ENCODE data around the gene RACK1. TPM values are rescaled to one million over a fixed set of nuclear protein-coding genes. Genes with fewer than 3 reads are reported as not detected.
"Not testable (repeated sequence)": the region's sequence is repeated elsewhere in the genome, so short reads cannot be mapped to it uniquely, and the experiment has no call there.

The RACK1 gene
- total RNA-seq, 1 donor from 2014 or later: 4,909 TPM

DNA sequence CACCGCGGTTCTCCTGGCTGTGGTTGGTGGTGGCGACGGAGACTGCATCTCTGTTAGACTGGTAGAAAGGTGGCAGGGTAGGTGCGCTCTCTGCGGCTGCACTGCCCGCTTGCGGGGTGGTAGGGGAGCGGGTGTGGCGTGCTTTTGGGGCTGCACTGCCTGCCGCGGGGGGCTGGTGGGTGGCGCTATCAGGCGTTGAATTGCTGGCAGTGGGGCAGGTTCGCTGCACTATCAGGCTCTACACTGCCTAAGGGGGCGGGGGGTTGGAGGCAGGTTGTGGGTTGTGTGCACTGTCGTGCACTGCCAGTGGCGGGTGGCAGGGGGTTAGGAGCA lies 38.2 kb upstream of the RACK1 start:
- no peak for DNase-seq (ENCODE audit: low read depth)
- TF ChIP-seq, protein P1, sequence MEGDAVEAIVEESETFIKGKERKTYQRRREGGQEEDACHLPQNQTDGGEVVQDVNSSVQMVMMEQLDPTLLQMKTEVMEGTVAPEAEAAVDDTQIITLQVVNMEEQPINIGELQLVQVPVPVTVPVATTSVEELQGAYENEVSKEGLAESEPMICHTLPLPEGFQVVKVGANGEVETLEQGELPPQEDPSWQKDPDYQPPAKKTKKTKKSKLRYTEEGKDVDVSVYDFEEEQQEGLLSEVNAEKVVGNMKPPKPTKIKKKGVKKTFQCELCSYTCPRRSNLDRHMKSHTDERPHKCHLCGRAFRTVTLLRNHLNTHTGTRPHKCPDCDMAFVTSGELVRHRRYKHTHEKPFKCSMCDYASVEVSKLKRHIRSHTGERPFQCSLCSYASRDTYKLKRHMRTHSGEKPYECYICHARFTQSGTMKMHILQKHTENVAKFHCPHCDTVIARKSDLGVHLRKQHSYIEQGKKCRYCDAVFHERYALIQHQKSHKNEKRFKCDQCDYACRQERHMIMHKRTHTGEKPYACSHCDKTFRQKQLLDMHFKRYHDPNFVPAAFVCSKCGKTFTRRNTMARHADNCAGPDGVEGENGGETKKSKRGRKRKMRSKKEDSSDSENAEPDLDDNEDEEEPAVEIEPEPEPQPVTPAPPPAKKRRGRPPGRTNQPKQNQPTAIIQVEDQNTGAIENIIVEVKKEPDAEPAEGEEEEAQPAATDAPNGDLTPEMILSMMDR (IDR thresholded peaks at IDR 0.05; ENCODE audit: insufficient read depth, low read length, poor library complexity, severe bottlenecking): no peak
- no peak overlapping the region for H3K4me3 ChIP-seq (ENCODE audit: low read depth, low read length)
- H3K36me3 ChIP-seq (ENCODE audit: control insufficient read depth, insufficient read depth, low read length): no peaks in the 10 kb centered on the region
- H3K27me3 ChIP-seq (ENCODE audit: control insufficient read depth, insufficient read depth, low read length): no peaks in the 10 kb centered on the region

DNA sequence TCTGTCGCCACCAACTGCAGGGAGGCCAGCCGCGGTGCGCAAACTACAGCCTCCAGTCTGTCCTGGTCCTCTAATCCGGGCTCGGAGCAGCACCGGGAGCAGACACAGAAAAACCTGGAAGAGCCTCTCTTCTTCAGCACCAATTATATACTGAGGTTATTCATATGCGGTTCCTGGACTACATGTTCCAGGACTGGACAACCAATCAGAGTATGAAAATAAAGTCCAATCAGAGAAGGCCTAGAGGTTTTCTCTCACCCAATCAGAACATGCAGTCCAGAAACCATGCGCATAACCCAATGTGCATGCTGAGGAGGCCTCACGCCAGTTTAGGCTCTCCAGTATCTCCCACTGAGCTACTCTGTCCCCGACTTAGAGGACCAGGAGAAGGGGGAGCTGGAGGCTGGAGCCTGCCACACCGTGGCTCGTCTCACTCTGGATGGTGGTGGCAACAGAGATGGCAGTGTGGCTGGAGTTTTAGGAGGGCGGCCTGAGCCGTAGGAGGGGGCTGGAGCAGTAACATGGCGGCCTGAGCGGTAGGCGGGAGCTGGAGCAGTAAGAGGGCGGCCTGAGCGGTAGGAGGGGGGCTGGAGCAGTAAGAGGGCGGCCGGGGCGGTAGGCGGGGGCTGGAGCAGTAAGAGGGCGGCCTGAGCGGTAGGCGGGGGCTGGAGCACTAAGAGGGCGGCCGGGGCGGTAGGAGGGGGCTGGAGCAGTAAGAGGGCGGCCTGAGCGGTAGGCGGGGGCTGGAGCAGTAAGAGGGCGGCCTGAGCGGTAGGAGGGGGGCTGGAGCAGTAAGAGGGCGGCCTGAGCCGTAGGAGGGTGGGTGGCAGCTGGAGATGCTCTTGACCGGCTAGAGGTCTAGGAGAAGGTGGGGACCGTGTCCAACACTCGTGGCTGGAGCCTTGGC lies 37.6 kb upstream of the RACK1 start:
- no peaks in the 10 kb centered on the region for H3K36me3 ChIP-seq (ENCODE audit: control insufficient read depth, insufficient read depth, low read length)
- TF ChIP-seq, protein P1 (IDR thresholded peaks at IDR 0.05; ENCODE audit: insufficient read depth, low read length, poor library complexity, severe bottlenecking): no peak
- H3K27me3 ChIP-seq (ENCODE audit: control insufficient read depth, insufficient read depth, low read length): no peaks in the 10 kb centered on the region
- H3K4me3 ChIP-seq (ENCODE audit: low read depth, low read length): no peak overlapping the region
- no peak for DNase-seq (ENCODE audit: low read depth)

DNA sequence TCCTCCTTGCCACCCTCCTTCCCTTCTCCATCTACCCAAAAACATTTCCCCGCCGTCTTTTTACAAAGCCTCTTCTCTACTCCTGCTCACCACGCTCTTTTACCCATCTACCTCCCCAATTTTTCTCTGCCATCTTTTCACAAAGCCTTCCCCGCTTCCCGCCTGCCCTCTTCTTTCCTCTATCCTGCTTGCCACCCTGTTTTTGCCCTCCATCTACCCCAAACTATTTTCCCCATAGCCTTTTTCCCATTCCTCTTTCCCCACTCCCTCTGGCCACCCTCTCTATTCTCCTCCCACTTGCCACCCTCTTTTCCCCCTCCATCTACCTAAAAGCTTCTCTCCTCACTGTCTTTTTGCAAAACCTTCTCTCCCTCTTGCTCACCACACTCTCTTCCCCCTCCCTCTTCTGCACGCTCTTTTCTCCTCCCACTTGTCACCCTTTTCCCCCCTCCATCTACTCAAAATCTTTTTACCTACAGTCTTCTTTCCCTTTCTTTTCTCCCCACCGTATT lies 36.6 kb upstream of the RACK1 start:
- no peak for DNase-seq (ENCODE audit: low read depth)
- TF ChIP-seq, protein P1 (IDR thresholded peaks at IDR 0.05; ENCODE audit: insufficient read depth, low read length, poor library complexity, severe bottlenecking): no peak
- no peaks in the 10 kb centered on the region for H3K36me3 ChIP-seq (ENCODE audit: control insufficient read depth, insufficient read depth, low read length)
- no peak overlapping the region for H3K4me3 ChIP-seq (ENCODE audit: low read depth, low read length)
- no peaks in the 10 kb centered on the region for H3K27me3 ChIP-seq (ENCODE audit: control insufficient read depth, insufficient read depth, low read length)

DNA sequence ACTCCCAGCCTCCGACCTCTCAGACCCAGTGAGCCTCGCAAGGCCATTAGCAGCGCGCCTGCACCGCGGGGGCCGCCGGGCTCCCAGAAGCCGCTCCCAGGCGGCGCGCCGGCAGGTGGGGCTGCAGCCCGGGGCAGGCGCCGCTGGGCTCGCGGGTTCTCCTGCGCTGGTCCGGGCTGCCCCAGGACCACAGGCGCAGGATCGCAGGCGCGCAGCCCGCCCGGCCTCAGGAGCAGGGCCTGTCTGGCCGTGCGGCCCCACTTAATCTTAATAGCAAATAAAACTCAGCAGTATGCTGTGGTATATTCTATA lies 29.7 kb upstream of the RACK1 start:
- not testable (repeated sequence) for H3K36me3 ChIP-seq (ENCODE audit: control insufficient read depth, insufficient read depth, low read length); H3K27me3 ChIP-seq (ENCODE audit: control insufficient read depth, insufficient read depth, low read length); H3K4me3 ChIP-seq (ENCODE audit: low read depth, low read length); DNase-seq (ENCODE audit: low read depth)

DNA sequence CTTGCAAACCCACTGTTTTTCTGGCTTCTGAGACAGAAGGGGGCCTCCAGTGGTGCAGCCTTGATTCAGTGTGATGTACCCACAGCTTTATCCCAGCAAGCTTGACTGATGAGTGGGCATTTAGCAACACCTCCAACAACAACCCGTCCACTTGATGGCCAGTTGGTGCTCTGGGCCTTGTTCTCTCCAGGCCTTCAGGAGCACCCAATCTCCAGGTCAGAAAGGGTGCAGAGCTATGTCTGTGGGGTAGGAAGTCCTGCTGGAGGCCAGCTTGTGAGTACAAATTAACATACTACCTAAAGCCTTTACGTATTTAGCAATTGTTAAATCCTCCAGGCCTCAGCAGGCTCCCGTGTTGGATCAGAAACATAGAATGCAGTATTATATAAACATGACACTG lies 27.4 kb upstream of the RACK1 start:
- H3K36me3 ChIP-seq (ENCODE audit: control insufficient read depth, insufficient read depth, low read length): no peaks in the 10 kb centered on the region
- TF ChIP-seq, protein P1 (IDR thresholded peaks at IDR 0.05; ENCODE audit: insufficient read depth, low read length, poor library complexity, severe bottlenecking): no peak
- no peak overlapping the region for H3K4me3 ChIP-seq (ENCODE audit: low read depth, low read length)
- DNase-seq (ENCODE audit: low read depth): no peak
- H3K27me3 ChIP-seq (ENCODE audit: control insufficient read depth, insufficient read depth, low read length): no peaks in the 10 kb centered on the region

DNA sequence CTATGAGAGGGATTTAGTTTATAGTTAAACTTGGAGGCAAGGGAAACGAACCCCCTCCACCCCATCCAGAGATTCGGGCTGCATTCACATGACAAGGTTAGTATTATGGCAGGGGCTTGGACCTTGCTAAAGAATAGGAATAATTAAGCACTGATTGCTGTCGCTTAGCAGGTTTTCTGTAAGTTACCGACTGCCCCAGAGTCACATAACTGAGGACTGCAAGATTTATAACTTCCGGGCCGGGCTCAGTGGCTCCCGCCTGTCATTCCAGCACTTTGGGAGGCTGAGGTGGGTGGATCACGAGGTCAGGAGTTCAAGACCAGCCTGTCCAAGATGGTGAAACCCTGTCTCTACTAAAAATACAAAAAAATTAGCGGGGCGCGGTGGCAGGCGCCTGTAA lies 24.2 kb upstream of the RACK1 start:
- not testable (repeated sequence) for DNase-seq (ENCODE audit: low read depth); H3K36me3 ChIP-seq (ENCODE audit: control insufficient read depth, insufficient read depth, low read length); H3K4me3 ChIP-seq (ENCODE audit: low read depth, low read length); H3K27me3 ChIP-seq (ENCODE audit: control insufficient read depth, insufficient read depth, low read length)

DNA sequence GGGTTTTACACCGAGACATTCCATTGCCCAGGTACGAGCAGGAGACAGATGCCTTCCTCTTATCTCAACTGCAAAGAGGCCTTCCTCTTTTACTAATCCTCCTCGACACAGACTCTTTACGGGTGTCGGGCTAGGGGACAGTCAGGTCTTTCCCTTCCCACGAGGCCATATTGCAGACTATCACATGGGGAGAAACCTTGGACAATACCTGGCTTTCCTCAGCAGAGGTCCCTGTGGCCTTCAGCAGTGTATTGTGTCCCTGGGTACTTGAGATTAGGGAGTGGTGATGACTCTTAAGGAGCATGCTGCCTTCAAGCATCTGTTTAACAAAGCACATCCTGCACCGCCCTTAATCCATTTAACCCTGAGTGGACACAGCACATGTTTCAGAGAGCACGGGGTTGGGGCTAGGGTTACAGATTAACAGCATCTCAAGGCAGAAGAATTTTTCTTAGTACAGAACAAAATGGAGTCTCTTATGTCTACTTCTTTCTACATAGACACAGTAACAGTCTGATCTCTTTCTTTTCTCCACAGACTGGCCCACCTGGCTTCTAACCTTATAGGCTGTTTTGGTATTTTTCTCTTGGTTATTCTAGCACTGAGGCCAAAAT lies 23.7 kb upstream of the RACK1 start:
- not testable (repeated sequence) for H3K36me3 ChIP-seq (ENCODE audit: control insufficient read depth, insufficient read depth, low read length); H3K27me3 ChIP-seq (ENCODE audit: control insufficient read depth, insufficient read depth, low read length); H3K4me3 ChIP-seq (ENCODE audit: low read depth, low read length); DNase-seq (ENCODE audit: low read depth)

Data from kidney epithelial cell (primary cell).